Thyroid gland (tissue), 4 donors: ENCODE measurements around the gene ZNF528. TPM values are rescaled to one million over a fixed set of nuclear protein-coding genes. Genes with fewer than 3 reads are reported as not detected.
A peak's percentile ranks its signal among the peaks of the same experiment; 100 is the strongest.

Experiments used
- DNase-seq, 2 donors: peaks; one replicate each; pipeline ENCODE4 v3.0.0-alpha.2; 2019
- H3K27ac ChIP-seq, 3 donors: fragments of 200-600 bp; sonication (generic); 1 replicate in 2 of 3; 2 replicates in 1 of 3; pipeline ENCODE4 v1.5.1; 2016 to 2019; ENCODE audit warnings: mild to moderate bottlenecking in 1 of 3, moderate library complexity in 1 of 3
- H3K27me3 ChIP-seq: fragments of 200-600 bp; sonication (generic); one replicate; pipeline ENCODE4 v1.5.1; 2019
- H3K36me3 ChIP-seq, 2 donors: fragments of 200-600 bp; sonication (generic); one replicate each; pipeline ENCODE4 v1.5.1; 2016 to 2019
- H3K4me1 ChIP-seq, 2 donors: fragments of 200-600 bp; sonication (generic); one replicate each; pipeline ENCODE4 v1.5.1; 2017 to 2019
- H3K4me3 ChIP-seq, 3 donors: fragments of 200-600 bp; sonication (generic); replicated peaks in 1 of 3; 1 replicate in 2 of 3; 2 replicates in 1 of 3; pipeline ENCODE4 v1.5.1; 2016; ENCODE audit warnings: mild to moderate bottlenecking in 1 of 3
- H3K9me3 ChIP-seq: fragments of 200-600 bp; sonication (generic); one replicate; pipeline ENCODE4 v1.5.1; 2017
- CTCF ChIP-seq, 6 experiments: fragments of 200-600 bp in 3 of 6; fragments of 450-650 bp in 3 of 6; sonication (generic) in 3 of 6; IDR thresholded peaks; one replicate each; pipeline ENCODE4 v1.5.1; 2016 to 2019; ENCODE audit warnings: antibody characterized with exemption in 6 of 6, mild to moderate bottlenecking in 2 of 6, inconsistent platforms in 1 of 6, moderate library complexity in 1 of 6
- POLR2A ChIP-seq, 2 donors: fragments of 450-650 bp; IDR thresholded peaks; one replicate each; pipeline ENCODE4 v1.6.1; 2017; ENCODE audit warnings: antibody characterized with exemption in 2 of 2, mild to moderate bottlenecking in 2 of 2, moderate library complexity in 1 of 2
- WGBS, 2 donors: methylation state at CpG; one replicate each; pipeline ENCODE4 v1.1.5; 2017; 5-methylcytosine and 5-hydroxymethylcytosine counted together
- intact Hi-C: fragments of 100-400 bp; cut with DNase I; formaldehyde crosslinking; loops from one replicate; pipeline ENCODE4 v1.15.1; 2023
- total RNA-seq, 4 donors: library from RNA; depleted of rRNA; stranded (reverse); fragments of >200 nt; gene quantifications; one replicate each; pipeline ENCODE4 v1.2.3, GENCODE V29; 2016

ZNF528 gene
- total RNA-seq, 4 donors from 2014 or later: 25.3 to 63.3 (median 43.3) TPM

GRCh38 chr19:52370341-52370710, 27.3 kb upstream of the ZNF528 start:
- Histone ChIP-seq H3K27ac (peak overlapping the region; percentile 81 to 94 (median 88)), H3K27me3 (no peaks in the 10 kb centered on the region), H3K36me3 (peaks cover 25 to 31% of the 10 kb centered on the region in 2 donors), H3K4me3 (peak overlapping the region; percentile 67 to 89 (median 83)), H3K4me1 (peaks cover 6 to 12% of the 10 kb centered on the region in 2 donors), H3K9me3 (no peaks in the 10 kb centered on the region)
- intact Hi-C loops: no loop called here
- WGBS, 2 donors: 32 to 37% methylated on average over 7 of the region's 7 CpGs
- no peak for TF ChIP-seq POLR2A (IDR thresholded peaks at IDR 0.05)
- TF ChIP-seq CTCF (IDR thresholded peaks at IDR 0.05): no peak
- no peak for DNase-seq

GRCh38 chr19:52391135-52391534, 6.5 kb upstream of the ZNF528 start:
- Histone ChIP-seq H3K27ac (no peak overlapping the region), H3K4me1 (no peaks in the 10 kb centered on the region), H3K9me3 (no peaks in the 10 kb centered on the region), H3K27me3 (no peaks in the 10 kb centered on the region), H3K4me3 (no peak overlapping the region), H3K36me3 (peaks cover 2 to 9% of the 10 kb centered on the region in 2 donors)
- 68 to 78% methylated on average over 1 of the region's 1 CpG for WGBS, 2 donors
- no peak for TF ChIP-seq CTCF (IDR thresholded peaks at IDR 0.05)
- TF ChIP-seq POLR2A (IDR thresholded peaks at IDR 0.05): no peak
- no peak for DNase-seq
- intact Hi-C loops: no loop called here

- Histone ChIP-seq H3K4me1 (peaks cover 6 to 15% of the 10 kb centered on the region in 2 donors), H3K9me3 (no peaks in the 10 kb centered on the region), H3K27me3 (no peaks in the 10 kb centered on the region), H3K4me3 (peak overlapping the region; percentile 53 to 85 (median 85)), H3K27ac (peak overlapping the region in 2 of 3 donors; percentile 45 to 59), H3K36me3 (peaks cover 13 to 23% of the 10 kb centered on the region in 2 donors)
- TF ChIP-seq CTCF (IDR thresholded peaks at IDR 0.05): no peak
- TF ChIP-seq POLR2A (IDR thresholded peaks at IDR 0.05): no peak
- DNase-seq: peak; percentile 5 to 18
- intact Hi-C loops: no loop called here
- 1 to 3% methylated on average over 14 of the region's 14 CpGs for WGBS, 2 donors
Observed at GRCh38 chr19:52398081-52398441, 412 bp downstream of the ZNF528 start.

GRCh38 chr19:52410276-52410675, 12.6 kb downstream of the ZNF528 start:
- intact Hi-C loops: no loop called here
- H3K27ac ChIP-seq: no peak overlapping the region
- H3K36me3 ChIP-seq: peaks cover 67 to 72% of the 10 kb centered on the region in 2 donors

GRCh38 chr19:52415711-52416110, 18.1 kb downstream of the ZNF528 start:
- intact Hi-C loops: no loop called here
- Histone ChIP-seq H3K4me3 (no peak overlapping the region), H3K27me3 (no peaks in the 10 kb centered on the region), H3K36me3 (peaks cover 13 to 18% of the 10 kb centered on the region in 2 donors), H3K4me1 (no peaks in the 10 kb centered on the region), H3K9me3 (no peaks in the 10 kb centered on the region), H3K27ac (no peak overlapping the region)
- DNase-seq: no peak
- WGBS, 2 donors: 96% methylated on average over 5 of the region's 5 CpGs
- no peak for TF ChIP-seq POLR2A (IDR thresholded peaks at IDR 0.05)
- TF ChIP-seq CTCF (IDR thresholded peaks at IDR 0.05): no peak

More at GRCh38 chr19:52410276-52410675, 12.6 kb downstream of the ZNF528 start:
- no peak for DNase-seq
- Histone ChIP-seq H3K4me3 (no peak overlapping the region), H3K4me1 (no peaks in the 10 kb centered on the region), H3K27me3 (no peaks in the 10 kb centered on the region), H3K9me3 (no peaks in the 10 kb centered on the region)
- WGBS, 2 donors: 95 to 99% methylated on average over 6 of the region's 6 CpGs
- TF ChIP-seq POLR2A (IDR thresholded peaks at IDR 0.05): no peak

- H3K27me3 ChIP-seq: no peaks in the 10 kb centered on the region
- H3K4me1 ChIP-seq: no peaks in the 10 kb centered on the region
- TF ChIP-seq CTCF (IDR thresholded peaks at IDR 0.05): no peak
- no peak for TF ChIP-seq POLR2A (IDR thresholded peaks at IDR 0.05)
- intact Hi-C loops: no loop called here
- no peak within 1 kb of the TSS for H3K4me3 ChIP-seq
- WGBS, 2 donors: 67% methylated on average over 27 of the region's 27 CpGs
- DNase-seq: peak in 1 of 2 donors; percentile 3
- no peak within 1 kb of the TSS for H3K27ac ChIP-seq
- H3K36me3 ChIP-seq: no peaks in the 10 kb centered on the region
- no peaks in the 10 kb centered on the region for H3K9me3 ChIP-seq
Observed at GRCh38 chr19:52428937-52429336, 31.3 kb downstream of the ZNF528 start, which contains the start of gene ZNF534. Gene ZNF534, plus strand, starts transcription at chr19:52429148. Its CDS starts 2,327 bp downstream, at chr19:52431475.
